OCI-LY1 (cell line): ENCODE measurements around the gene TRIM59.

Experiments
- H2AFZ ChIP-seq: fragments of 200-600 bp; sonication (generic), shearing (Covaris generic); 2 replicates; pipeline ENCODE4 v1.6.0; 2014; ENCODE audit warnings: antibody characterized with exemption, mild to moderate bottlenecking, low read length
- H3F3A ChIP-seq: fragments of 200-600 bp; sonication (generic), shearing (Covaris generic); 2 replicates; pipeline ENCODE4 v1.6.0; 2014; ENCODE audit warnings: mild to moderate bottlenecking, antibody characterized with exemption, low read length, moderate library complexity; ENCODE audit not compliant: insufficient read depth
- H3K27ac ChIP-seq: fragments of 200-600 bp; sonication (generic); 2 replicates; pipeline ENCODE4 v1.5.1; 2014; ENCODE audit warnings: low read length, mixed run types, mild to moderate bottlenecking, low read depth; ENCODE audit not compliant: poor library complexity, severe bottlenecking
- H3K27me3 ChIP-seq: fragments of 200-600 bp; sonication (generic); 2 replicates; pipeline ENCODE4 v1.6.0; 2014; ENCODE audit warnings: antibody characterized with exemption, mild to moderate bottlenecking, low read length, moderate library complexity; ENCODE audit not compliant: insufficient read depth
- H3K36me3 ChIP-seq: fragments of 200-600 bp; sonication (generic); 2 replicates; pipeline ENCODE4 v1.6.1; 2014; ENCODE audit warnings: mild to moderate bottlenecking, antibody characterized with exemption, low read length, moderate library complexity, mixed read lengths; ENCODE audit not compliant: insufficient read depth
- H3K4me1 ChIP-seq: fragments of 200-600 bp; sonication (generic); 2 replicates; pipeline ENCODE4 v1.5.1; 2014; ENCODE audit warnings: mild to moderate bottlenecking, low read length, moderate library complexity; ENCODE audit not compliant: insufficient read depth, severe bottlenecking
- H3K4me2 ChIP-seq: fragments of 200-600 bp; sonication (generic), shearing (Covaris generic); 2 replicates; pipeline ENCODE4 v1.6.1; 2014; ENCODE audit warnings: low read length
- H3K4me3 ChIP-seq: fragments of 200-600 bp; sonication (generic); 2 replicates; pipeline ENCODE4 v1.5.1; 2014; ENCODE audit warnings: low read length, low read depth, mild to moderate bottlenecking, mixed read lengths; ENCODE audit not compliant: poor library complexity, severe bottlenecking
- H3K79me2 ChIP-seq: fragments of 200-600 bp; shearing (Covaris generic); 2 replicates; pipeline ENCODE4 v1.6.1; 2016; ENCODE audit warnings: mixed run types, low read length, mixed read lengths; ENCODE audit not compliant: insufficient read depth
- H3K9ac ChIP-seq: fragments of 200-600 bp; sonication (generic), shearing (Covaris generic); 2 replicates; pipeline ENCODE4 v1.6.1; 2014; ENCODE audit warnings: mild to moderate bottlenecking, low read length, mixed read lengths
- H3K9me2 ChIP-seq: fragments of 200-600 bp; sonication (generic), shearing (Covaris generic); 2 replicates; pipeline ENCODE4 v1.6.1; 2014; ENCODE audit warnings: low read depth, mild to moderate bottlenecking, low read length, mixed read lengths
- H3K9me3 ChIP-seq: fragments of 200-600 bp; shearing (Covaris generic); 2 replicates; pipeline ENCODE4 v1.6.1; 2014; ENCODE audit warnings: low read length, mixed read lengths
- H4K20me1 ChIP-seq: fragments of 200-600 bp; sonication (generic), shearing (Covaris generic); 2 replicates; pipeline ENCODE4 v1.6.0; 2016; ENCODE audit warnings: mild to moderate bottlenecking, low read length; ENCODE audit not compliant: insufficient read depth
- EZH2 ChIP-seq: fragments of 200-600 bp; sonication (generic), shearing (Covaris generic); IDR thresholded peaks from 2 replicates; pipeline ENCODE4 v1.8.0; 2017; ENCODE audit warnings: borderline replicate concordance, mixed run types, mild to moderate bottlenecking, antibody characterized with exemption, low read length, moderate library complexity, mixed read lengths
- TF ChIP-seq, protein P1 (sequence below): fragments of 200-600 bp; sonication (generic), shearing (Covaris generic); IDR thresholded peaks from 2 replicates; pipeline ENCODE4 v1.5.1; 2017; ENCODE audit warnings: mild to moderate bottlenecking, antibody characterized with exemption, low read length, moderate library complexity, mixed read lengths

Gene TRIM59

GRCh38 chr3:160448845-160449635 is 546 bp downstream of the TRIM59 start:
- H3K27ac ChIP-seq = peak overlapping the region; percentile 88
- H3K4me2 ChIP-seq = peak overlapping the region; percentile 82
- H4K20me1 ChIP-seq = no peaks in the 10 kb centered on the region
- H3K4me3 ChIP-seq = peak overlapping the region; percentile 93
- H3F3A ChIP-seq = no peaks in the 10 kb centered on the region
- no peak for TF ChIP-seq EZH2
- TF ChIP-seq, protein P1, sequence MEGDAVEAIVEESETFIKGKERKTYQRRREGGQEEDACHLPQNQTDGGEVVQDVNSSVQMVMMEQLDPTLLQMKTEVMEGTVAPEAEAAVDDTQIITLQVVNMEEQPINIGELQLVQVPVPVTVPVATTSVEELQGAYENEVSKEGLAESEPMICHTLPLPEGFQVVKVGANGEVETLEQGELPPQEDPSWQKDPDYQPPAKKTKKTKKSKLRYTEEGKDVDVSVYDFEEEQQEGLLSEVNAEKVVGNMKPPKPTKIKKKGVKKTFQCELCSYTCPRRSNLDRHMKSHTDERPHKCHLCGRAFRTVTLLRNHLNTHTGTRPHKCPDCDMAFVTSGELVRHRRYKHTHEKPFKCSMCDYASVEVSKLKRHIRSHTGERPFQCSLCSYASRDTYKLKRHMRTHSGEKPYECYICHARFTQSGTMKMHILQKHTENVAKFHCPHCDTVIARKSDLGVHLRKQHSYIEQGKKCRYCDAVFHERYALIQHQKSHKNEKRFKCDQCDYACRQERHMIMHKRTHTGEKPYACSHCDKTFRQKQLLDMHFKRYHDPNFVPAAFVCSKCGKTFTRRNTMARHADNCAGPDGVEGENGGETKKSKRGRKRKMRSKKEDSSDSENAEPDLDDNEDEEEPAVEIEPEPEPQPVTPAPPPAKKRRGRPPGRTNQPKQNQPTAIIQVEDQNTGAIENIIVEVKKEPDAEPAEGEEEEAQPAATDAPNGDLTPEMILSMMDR = peak; percentile 17; the same call in 1 of the 2 replicates
- H3K9me2 ChIP-seq = no peaks in the 10 kb centered on the region
- peaks cover 26% of the 10 kb centered on the region for H3K4me1 ChIP-seq
- H2AFZ ChIP-seq = peak overlapping the region; percentile 33
- H3K27me3 ChIP-seq = no peaks in the 10 kb centered on the region
- peak overlapping the region; percentile 95 for H3K9ac ChIP-seq
- peaks cover 50% of the 10 kb centered on the region for H3K79me2 ChIP-seq
- no peaks in the 10 kb centered on the region for H3K9me3 ChIP-seq
- H3K36me3 ChIP-seq = peaks cover 37% of the 10 kb centered on the region

- H3K27ac ChIP-seq = no peak overlapping the region
- no peaks in the 10 kb centered on the region for H3K9me3 ChIP-seq
- no peaks in the 10 kb centered on the region for H4K20me1 ChIP-seq
- peak overlapping the region; percentile 82 for H3K4me2 ChIP-seq
- no peaks in the 10 kb centered on the region for H3K27me3 ChIP-seq
- no peak overlapping the region for H2AFZ ChIP-seq
- peaks cover 63% of the 10 kb centered on the region for H3K79me2 ChIP-seq
- TF ChIP-seq EZH2 = no peak
- TF ChIP-seq, protein P1 = no peak
- peaks cover 51% of the 10 kb centered on the region for H3K36me3 ChIP-seq
- peak overlapping the region; percentile 95 for H3K9ac ChIP-seq
- H3K9me2 ChIP-seq = no peaks in the 10 kb centered on the region
- H3K4me1 ChIP-seq = peaks cover 26% of the 10 kb centered on the region
- H3K4me3 ChIP-seq = peak overlapping the region; percentile 93
- no peaks in the 10 kb centered on the region for H3F3A ChIP-seq
Measured at GRCh38 chr3:160447544-160447943, 2.0 kb downstream of the TRIM59 start.

- H3K27me3 ChIP-seq = no peaks in the 10 kb centered on the region
- no peak overlapping the region for H3K4me3 ChIP-seq
- H3K4me2 ChIP-seq = peak overlapping the region; percentile 82; the same call in 1 of the 2 replicates
- H3K27ac ChIP-seq = no peak overlapping the region
- H3K79me2 ChIP-seq = peaks cover 72% of the 10 kb centered on the region
- no peak overlapping the region for H2AFZ ChIP-seq
- H3F3A ChIP-seq = no peaks in the 10 kb centered on the region
- peaks cover 26% of the 10 kb centered on the region for H3K4me1 ChIP-seq
- no peak overlapping the region for H3K9ac ChIP-seq
- no peaks in the 10 kb centered on the region for H3K9me2 ChIP-seq
- TF ChIP-seq, protein P1 = no peak
- TF ChIP-seq EZH2 = no peak
- no peaks in the 10 kb centered on the region for H4K20me1 ChIP-seq
- H3K9me3 ChIP-seq = no peaks in the 10 kb centered on the region
- peaks cover 60% of the 10 kb centered on the region for H3K36me3 ChIP-seq
Measured at GRCh38 chr3:160446522-160447056, 3.0 kb downstream of the TRIM59 start.
